CD1c-positive myeloid dendritic cell (primary cell): ENCODE data around the gene FBLN5.

ENCODE experiments used
- DNase-seq: peaks from one replicate; pipeline ENCODE4 v3.0.0-alpha.2; 2016; ENCODE audit errors: extremely low spot score

Gene FBLN5

DNA sequence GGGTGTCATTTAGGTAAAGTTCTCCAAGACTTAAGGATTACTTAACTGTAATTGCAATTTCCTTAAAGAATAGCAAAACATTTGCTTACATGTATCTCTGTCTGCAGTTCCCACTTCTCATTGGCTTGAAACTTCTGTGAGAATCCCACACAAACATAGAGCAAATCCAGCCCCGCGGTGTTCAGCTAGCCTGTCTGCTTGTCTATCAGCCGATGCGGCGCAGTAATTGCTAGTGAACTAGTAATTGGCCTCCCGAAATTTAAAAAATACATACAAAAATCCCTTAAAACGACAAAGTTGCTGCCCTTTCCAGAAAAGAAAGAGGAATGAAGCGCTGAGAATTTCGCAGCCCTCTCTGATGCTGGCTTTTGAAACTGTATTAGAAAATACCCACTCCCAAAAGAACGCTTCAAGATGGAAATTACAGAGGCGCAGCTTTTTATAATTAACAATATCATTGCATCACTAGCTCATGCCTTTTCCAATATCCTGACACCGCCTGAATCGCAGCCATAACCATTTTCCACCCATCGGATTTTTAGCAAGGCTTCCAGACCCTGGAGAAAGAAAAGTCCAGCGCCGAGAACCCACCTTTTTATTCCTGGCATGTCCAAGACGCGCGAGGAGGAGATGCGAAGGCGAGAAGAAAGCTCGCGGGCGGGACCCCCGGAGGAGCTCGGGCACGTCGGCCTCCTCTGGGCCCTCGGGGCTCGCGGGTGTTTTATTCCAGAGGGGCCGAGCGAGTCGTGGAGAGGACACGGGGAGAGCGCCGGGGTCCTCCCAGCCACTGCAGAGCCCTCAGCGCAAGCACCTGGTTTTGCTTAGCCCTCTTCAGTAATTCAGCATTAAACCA is 646 bp downstream of the FBLN5 start:
- DNase-seq: no peak

DNA sequence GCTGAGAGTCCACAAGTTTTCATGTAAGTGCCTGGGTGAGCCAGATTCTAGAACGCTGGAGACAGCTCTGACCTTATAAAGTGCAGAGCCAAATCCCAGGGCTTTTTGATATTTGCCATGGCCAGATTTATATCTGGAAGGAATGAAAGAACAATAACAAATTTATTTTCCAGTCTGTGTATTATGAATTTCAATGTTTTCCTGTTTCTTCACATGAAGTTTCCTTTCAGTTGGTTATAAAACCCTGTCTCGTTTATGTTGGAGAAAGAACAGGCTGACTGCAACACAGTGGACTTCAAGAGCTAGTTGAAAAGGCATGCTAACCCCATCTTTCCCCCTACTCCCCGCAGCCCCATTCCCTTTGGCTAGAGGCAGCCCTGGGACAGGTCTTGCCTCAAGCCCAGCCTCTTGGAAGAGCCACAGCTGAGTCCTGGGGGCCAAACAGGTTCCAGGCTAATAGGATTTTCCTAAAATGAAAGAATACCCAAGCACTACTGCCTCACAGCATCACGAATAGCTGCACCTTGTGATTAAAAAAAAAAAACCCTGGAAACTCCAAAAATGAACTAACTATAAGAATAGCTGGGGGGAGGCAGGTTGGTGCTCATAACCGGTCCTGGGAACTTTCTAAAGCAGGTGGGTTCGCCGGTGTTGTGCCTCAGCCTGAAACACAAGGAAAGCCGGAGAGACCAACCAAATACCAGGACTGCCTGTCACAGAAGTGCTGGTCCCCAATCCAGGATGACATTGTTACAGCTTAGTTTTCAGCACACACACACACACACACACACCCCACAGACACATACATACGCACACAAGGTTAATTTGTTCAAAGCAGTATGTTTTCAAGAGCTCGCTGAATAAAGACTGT is 1.5 kb downstream of the FBLN5 start:
- DNase-seq: no peak

DNA sequence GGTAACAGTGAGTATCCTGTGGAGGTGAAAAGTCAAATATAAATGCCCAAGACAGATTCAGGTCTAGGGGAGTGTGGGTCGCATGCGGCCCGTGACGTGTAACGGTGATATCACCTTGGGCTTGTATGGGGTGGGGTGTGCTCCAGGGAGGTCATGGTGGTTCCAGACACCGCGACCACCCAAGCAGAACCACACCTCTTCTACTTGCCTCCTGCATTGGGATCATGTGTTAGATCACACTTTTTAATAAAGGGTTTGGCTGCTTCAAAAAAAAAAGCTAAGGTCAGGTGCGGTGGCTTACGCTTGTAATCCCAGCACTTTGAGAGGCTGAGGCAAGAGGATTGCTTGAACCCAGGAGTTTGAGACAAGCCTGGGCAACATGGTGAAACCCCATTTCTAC is 4.5 kb downstream of the FBLN5 start:
- DNase-seq: no peak

DNA sequence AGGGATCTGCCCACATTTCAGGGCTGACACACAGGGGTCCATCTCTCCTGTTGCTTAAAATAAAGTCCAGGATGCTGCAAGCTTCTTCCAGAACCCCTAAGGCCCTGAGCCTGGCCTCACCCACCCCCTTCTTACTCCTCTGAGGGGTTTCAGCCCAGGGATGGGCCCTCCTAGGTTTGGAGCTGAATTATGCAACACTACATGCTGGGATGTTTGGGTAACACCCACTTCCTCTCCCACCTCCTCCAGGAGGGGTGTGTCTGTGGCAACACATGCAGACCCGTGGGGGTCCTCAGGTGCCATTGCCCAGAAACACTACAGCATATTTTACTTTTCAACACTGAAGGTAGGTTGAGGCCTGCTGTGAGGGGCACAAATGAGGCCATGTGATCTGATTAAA is 5.4 kb downstream of the FBLN5 start:
- no peak for DNase-seq

DNA sequence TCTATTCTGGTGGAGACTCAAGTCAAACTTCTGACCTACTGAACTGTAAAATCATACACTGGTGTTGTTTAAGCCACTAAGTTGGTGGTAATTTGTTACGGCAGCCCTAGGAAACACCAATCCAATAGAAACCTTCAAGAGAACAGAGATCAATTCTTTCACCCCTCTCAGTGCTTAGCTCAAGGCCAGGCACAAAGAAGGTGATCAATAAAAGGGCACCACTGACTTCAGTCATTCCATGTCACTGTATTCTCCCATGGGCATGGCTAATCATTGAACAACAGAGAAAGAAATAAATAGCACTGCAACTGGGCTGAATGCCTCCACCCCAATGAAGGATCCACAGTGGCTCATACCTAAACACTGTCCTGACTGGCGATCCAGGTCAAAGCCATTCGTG is 7.3 kb downstream of the FBLN5 start:
- no peak for DNase-seq

DNA sequence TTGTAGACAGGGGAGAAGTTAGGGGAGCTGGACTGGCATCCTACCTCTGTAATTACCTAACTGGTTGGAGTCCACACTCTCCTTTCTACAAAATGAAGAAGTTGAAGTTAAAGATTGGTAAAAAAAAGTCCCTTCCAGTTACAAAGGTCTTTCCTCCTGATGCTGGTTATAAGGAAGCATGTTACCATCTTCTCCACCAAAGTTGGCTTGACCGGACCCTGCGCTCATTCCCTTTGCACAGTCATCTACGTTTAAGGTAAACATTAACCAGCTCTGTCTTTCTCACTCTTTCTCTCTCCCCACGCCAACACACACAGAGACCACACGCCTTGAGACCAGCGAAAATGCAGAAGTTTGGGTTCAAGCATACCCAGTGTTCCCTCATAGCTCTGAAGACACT is 11.9 kb downstream of the FBLN5 start:
- no peak for DNase-seq

DNA sequence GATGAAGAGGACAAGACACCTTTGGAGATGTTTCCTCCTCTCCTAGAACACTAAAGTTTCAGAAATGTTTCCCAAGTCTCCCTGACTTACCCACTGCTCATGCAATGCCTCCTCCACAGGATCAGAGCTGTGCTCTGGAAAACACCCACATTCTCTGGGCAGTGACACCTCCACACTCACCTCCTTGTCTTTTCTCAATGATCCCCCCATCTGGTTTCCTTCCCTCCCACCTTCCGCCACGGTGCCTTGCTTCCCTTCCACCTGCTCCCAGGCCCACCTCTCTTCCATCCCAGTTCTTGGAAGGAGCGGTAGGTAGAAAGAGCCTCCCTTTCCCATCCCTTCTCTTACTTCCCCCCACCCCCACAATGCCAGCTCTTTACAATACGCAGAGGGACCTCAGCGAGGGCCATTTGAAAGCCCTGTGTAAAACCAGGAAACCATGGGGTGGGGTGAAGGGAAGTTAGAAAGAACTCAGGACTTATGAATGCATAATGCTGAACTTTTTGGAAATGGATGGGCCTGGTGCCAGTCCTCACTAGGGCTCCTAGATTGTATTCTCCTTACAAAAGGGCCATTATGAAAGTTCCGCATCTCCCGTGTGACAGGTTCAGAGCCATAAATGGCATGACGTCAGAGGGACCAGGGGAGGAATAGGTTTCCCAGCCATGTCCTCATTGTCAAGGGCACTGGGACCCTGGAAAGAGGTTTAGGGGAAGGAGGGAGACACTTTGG is 12.8 kb downstream of the FBLN5 start:
- no peak for DNase-seq

DNA sequence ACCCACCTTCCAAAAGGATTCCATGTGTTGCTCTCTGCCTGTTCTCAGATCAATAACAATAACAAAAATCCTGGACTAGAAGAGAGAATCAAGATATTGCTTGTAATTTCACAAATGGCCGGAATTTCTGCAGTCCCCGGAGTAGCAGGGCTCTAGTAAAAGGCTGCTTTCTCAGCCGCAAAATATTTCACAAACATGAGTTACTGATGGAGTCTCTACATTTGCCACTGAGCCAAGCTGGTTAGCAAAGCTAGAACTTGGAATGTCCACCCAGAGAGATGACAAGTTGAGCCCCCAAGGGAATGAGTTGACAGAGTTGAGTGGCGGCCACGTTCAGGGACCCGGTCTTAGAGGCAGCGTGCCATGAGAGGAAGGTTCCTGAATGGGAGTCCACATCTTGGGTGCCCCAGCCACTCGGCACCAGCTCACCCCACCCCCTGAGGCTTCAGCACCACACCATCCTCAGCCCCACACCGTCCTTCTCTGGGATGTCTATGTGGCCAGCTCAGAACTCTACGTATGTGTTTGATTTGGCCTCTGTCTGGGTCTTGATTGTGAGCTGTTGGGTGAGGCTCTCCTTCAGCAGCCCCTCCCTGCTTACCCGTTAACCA is 15.9 kb downstream of the FBLN5 start:
- no peak for DNase-seq

DNA sequence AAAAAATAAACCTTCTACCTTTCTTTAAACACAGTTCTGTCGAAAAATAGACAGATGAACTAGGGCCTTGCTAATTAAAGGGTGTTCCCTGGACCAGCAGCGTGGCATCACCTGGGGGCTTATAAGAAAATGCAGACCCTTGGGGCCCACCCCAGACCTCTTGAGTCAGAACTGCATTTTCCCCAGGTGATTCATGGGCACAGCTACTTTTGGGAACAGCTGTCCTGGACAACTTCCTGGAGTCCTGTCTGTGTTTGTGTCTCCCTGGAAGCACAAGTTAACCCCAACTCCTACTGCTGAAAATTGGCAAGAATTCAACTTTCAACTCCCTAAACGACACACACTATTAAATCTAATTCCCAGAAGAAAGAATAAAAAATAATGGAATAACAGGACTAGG is 17.8 kb downstream of the FBLN5 start:
- DNase-seq: no peak

DNA sequence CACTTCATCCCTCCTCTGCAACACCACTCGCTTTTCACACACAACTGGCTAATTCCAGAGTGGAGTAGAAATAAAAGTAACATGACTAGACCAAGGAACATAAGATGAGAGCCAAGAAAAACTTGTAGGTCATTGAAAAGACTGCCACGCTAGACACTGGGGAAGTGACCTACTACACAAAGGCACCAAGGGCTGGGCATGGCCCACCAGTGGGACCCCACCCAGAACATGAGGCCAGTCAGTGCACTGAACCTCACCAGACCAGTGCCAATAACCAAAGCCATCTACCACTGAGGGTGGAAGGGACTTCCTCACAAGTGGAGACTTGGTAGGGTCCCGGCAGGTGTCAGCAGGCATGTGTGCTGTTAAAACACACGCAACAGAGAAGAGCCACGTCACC is 19.7 kb downstream of the FBLN5 start:
- DNase-seq: no peak

DNA sequence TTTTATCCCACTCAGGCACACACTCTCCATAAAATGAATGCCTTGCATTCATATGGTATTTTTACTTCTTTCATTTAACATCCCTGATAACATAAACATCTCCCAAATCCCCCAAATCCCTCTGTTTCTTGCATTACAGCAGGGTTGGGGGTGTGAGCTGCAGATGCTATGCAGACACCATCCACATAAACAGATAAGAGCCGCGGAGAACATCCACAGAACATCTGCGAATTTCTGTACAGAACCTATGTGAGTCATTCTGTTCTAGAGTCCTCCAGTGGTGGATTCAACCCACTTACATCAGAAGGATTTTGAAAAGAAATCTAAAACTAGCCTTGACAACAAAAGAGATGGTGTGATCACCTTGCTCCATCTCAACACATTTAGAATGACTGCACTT is 20.3 kb downstream of the FBLN5 start:
- no peak for DNase-seq

DNA sequence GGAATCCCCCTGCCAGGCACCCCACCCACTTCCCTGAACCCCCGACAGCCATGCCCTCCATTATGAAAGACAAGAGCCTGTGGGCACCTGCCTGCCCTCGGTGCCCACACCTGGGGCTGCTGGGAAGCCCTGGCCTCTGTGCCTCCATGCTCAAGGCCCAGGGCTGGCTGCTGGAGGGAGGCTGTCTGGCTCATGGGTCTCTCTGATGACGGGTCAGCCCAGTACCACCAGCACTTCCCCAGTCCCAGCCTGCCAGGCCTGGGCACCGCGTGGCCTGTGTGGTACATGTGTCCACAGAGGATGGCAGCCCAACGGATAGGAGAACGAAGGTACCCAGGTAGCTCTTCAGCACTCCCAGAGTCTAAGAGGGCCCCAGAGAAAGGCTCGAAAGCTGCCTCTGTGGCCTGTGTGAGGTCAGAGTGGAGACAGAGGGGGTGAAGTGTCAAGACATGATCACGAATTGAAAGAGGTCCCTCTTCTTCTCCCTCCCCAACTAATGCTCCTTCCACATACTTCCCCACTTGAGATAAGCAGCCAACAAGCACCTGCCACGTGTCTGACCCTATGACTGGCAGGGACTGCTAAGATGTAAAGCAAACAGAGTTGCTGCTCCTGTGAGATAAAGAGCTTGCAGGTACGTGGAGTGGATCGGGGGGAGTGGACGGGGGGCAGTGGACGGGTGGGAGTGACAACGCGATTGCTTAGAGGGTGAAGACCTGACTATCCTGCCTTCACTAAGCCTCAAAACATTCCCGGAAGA is 21.2 kb downstream of the FBLN5 start:
- no peak for DNase-seq

DNA sequence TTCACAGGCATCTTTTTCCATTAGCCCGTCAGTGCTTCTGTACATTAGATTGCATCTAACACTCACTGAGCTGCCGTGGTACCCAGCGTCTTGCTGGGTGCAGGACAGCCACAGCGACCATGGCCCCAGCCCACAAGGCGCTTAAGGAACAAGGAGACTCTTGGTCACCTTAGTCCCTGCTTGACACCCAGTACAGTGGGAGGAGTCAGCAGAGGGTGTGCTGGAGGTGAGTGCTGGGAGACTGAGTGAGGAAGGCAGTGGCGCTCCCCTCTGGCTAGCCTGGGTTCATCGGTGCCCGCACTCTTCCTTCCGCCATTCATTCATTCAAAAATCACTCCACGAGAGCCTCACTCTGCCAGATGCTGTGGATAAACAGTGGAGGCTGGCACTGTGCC is 21.8 kb downstream of the FBLN5 start:
- no peak for DNase-seq

DNA sequence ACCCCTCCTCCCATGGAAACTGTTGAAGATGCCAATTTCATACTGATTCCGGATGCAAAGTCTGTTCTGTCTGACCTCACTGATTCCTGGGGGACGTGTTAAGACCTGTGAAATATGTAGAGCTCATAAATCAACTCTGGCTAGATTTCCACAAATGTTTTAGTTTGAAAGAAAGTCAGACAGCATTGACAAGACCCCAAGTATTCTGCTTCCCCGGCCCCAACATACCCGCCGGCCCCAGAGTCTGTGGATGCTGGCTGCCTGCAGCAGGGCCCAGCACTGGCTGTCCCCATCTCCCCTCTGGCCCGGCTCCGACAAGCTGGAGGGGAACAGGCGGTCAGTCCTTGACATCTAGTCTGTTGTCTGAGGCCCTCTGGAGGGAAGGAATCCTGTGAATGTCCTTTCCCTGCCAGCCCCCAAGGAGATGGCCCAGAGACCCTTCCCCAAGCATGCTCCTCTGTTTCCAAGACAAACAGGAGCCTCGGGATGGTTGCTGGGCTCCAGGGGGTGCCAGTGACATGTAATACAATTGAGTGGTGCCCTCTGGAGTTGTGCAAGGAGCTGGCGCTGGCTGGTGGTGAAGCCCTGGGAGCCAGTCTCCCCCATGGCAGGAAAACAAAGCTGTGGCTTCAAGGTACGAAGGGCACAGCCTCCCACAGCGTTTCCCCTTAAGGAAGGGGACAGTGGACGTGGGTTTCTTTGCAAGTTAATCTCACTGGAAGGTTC is 22.3 kb downstream of the FBLN5 start:
- no peak for DNase-seq

DNA sequence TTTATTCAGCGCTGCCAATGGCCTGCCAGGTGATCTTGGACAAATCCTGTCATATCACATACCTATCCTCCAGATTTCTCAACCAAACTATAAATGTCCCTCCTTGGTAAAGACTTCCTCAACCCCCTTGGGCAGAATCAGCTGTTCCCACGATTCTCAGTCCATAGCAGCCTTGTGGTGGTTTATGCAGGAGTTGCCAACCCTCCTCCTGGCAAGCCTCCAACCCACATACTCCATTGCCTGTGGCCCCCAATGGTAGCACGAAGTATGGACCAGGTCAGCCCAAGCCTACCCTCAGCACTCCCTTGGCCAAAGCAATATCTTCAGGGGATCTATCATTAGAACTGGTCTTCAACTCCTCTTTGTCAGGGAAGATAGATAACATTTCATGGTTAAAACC is 27.0 kb downstream of the FBLN5 start:
- DNase-seq: no peak

DNA sequence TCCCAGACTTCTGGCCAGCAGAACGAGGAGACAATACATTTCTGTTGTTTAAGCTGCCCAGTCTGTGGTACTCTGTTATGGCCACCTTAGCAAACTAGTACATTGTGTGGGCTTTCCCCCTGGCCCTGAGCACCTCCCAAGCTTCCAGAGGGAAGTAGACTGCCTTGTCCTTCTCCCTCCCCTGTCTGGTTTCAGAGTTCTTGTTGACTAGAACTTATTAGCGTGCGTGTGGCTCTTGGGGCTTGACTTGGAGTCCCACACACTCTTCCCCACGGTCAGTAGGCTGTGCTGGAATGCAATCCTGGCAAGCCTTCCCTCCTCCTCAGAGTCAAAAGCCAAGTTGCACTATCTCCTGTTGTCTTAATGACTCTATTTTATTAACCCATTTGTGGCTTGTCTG is 27.7 kb downstream of the FBLN5 start:
- no peak for DNase-seq

DNA sequence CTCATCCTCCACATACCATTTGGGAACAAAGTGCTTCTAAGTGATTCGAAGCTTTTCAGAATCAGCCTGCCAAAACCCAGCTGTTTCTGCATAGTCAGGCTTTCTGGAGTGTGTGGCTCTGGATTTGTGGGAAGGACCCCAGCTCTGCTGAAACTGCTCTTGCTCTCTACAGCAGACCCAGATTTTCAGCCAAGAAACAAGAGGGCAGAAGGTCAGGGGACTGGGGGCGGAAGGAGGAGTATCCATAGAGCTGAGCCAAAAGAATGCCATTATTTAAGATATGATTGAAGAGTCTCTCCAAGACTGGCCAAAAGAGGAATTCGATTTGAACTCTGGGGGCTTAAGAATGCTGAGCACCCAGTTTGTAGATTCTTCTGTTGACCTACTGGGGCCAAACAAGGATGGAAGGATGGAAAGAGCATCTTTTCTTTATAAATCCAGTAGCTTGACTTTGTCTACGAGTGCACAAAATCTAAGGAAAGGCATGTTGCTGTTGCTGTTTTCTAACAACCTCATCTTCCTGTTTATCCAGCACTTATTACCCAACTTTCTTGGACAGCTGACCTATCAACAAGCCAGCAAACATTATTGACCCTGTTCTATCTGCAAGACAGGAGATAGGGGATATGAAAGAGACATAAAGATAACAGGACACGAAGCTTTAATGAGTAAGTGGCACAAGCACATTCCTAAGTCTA is 29.2 kb downstream of the FBLN5 start:
- no peak for DNase-seq

DNA sequence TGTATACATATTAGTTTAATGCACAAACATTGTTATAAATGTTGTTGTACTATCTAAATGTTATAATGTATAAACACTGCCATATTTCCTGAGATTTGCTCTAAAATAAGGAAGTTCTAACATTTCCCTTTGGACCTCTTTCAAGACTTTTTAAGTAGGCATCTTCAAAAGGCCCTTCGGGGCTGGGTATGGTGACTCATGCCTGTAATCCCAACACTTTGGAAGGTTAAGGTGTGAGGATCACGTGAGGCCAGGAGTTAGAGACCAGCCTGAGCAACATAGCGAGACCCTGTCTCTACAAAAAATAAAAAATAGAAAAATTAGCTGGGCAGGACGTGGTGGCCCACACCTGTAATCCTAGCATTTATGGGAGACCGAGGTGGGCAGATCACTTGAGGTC is 35.5 kb downstream of the FBLN5 start:
- DNase-seq: peak; percentile 25

DNA sequence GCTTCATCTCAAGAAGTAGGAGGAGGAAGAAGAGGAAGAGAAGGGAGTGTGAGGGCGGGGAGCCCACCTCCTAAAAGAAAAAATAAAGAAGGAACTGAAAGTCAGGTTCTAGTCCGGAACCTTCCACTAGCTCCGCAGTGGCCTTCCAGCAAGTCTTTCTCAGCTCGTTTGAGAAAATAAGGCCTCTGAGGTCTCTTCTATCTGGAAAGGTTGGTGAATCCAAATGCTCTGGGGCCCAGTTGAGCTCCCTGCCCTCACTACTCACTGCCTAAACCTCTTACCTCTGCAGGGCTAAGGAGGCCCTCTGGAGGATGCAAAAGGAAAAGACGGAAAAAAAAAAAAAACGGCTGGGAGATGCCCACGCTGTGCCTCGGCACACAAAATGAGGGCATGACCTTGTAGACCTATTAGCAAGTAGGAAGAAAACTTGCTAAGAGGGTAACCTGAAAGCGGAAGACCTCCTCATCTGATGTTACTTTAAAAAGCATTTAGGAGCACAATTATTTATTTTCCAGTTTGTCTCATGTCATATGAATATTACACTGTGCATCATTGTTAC is 35.9 kb downstream of the FBLN5 start:
- peak; percentile 64 for DNase-seq

DNA sequence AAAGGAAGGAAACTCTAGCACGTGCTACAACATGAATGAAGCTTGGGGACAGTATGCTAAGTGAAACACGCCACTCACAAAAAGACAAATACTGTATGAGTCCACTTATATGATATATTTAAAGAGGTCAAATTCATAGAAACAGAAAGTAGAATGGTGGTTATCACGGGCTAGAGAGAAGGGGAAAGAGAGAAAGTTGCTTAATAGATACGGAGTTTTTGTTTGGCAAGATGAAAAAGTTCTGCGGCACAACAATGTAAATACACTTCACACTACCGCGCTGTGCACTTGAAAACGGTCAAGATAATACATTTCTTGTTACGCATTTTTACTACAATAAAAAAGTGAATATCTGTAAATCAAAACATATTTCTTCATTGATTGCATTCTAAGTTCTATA is 37.3 kb downstream of the FBLN5 start:
- no peak for DNase-seq
